NAMALWA (cell line): ENCODE results near the gene SBK1.
"Not testable (repeated sequence)": the region's sequence is repeated elsewhere in the genome, so short reads cannot be mapped to it uniquely, and the experiment has no call there.

Source experiments
- DNase-seq: peaks from one replicate; pipeline ENCODE4 v3.0.0-alpha.2; 2015; ENCODE audit warnings: low spot score

Gene SBK1

DNA sequence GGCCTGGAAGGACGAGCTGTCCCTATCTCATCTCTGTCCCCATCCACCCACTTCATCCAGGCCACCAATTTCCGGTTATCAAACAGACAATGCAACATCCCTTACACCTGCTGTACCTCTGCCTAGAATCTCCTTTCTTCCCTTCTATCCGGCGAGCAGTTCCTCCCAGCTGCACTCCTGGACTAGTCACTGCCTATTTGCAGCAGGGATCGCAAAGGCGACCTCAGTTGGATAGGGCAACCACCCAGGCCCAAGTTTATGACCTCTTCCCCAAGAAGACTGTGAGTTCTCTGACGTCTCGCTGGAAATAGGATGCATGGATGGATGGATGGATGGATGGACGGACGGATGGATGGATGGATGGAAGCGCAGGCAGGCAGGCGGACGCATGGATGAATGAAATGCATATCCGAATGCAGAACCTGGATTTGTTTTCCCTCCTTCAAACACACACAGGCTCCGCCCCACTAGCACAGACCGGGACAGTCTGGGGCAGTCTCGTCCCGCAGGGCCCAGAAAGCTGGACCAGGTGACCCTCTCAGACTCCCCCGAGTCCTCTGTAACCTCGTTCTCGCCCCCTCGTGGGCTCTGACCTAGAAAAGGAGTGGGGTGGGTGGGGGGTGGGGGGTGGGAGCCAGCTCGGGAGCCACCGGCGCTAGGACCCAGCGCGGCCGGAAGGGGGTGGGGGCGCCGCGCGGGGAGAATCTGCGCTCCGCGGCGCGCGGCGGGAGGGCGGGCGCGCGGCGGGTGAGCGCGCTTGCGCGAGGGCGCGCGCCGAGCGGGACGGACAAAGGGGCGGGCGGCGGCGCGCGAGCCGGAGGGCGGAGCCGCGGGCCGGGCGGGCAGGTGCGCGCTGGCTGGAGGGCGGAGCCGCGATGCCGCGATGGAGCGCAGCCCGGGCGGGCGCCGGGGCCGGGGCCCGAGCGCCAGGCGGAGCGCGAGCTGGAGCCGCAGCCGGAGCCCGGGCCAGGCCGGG, at the start of gene SBK1:
TSS of gene SBK1 (plus strand) at position 875 of the 976 bp plus-strand sequence. CDS start 24,867 bp downstream, outside the sequence.
- peak; percentile 78 for DNase-seq

- DNase-seq, result not testable (repeated sequence)
Measured at GRCh38 chr16:28249483-28249882, 42.8 kb upstream of the SBK1 start.

GRCh38 chr16:28250999-28251398, 41.3 kb upstream of the SBK1 start:
- DNase-seq, result no peak

DNA sequence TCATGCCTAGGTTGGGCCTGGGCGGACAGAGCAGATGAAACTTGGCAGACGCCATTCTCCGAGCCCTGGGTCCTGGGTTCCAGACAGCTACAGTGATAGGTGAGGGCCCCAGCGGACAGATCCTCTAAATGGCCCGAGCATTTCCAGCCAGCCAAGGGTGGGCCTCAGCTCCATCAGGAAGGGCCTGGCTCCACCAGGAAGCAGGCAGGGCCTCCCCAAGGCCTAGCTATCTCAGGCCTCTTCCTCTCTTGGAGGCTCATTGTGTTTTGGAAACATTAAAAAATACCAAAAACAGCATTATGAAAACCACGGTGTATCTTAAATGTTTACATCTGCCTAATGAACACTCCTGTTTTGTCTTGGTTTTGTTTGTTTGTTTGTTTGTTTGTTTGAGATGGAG, 38.2 kb upstream of the SBK1 start:
- DNase-seq, result no peak

DNA sequence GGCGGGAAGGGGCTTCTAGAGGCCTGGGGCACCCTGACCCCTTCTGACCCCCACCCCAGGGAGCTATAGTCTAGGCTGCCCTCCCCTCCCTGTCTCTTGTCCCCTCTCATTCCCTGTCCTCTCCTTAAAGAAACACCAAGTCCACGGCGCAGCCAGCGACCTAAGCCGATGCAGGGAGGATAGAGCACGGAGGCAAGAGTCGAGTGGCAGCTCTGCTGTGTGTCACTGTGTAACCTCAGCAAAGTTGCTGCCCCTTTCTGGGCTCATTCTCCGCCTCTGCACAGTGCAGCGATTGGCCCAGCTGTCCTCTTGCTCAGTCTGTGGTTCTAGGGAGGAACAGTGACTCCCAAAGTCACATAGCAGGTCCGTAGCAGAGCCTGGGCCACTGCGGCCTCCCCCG, 36.5 kb upstream of the SBK1 start:
- no peak for DNase-seq

DNA sequence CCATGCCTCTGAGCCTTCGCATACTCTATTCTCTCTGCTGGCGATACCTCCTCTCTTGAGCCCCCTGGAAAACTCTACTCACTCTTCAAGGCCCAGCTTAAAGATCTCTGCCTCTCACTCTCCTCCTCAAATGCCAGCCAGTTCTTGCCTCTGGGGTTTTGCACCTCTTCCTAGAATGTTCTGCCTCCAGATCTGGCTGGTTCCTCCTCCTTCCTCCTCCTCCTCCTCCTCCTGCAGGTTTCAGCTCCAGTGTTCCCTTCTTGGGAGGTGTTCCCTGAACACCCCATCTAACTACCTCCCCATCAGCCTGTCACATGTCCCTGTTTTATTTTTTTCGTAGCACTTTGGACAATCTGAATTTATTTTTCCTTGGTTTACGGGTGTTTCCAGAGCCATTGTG, 35.1 kb upstream of the SBK1 start:
- DNase-seq, result no peak

DNA sequence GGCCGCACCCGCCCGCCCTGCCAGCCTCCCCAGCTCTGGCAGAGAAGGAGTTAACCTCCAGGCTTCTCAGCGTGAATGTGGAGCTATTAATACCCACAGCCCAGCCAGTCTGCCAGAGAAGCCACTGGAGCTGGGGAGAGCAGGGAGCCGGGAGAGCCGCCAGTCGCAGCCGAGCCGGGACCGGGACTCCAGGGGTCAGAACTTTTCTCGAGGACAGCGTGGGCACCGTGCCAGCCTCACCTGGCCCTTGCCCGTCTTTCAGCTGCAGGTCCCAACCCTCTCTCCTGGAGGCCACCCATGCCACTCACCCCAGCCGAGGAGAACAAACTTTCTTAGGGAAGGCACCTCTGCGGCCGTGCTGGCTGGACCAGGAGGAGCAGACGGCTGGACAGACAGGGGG, 33.8 kb upstream of the SBK1 start:
- no peak for DNase-seq

GRCh38 chr16:28259091-28259780, 33.1 kb upstream of the SBK1 start:
- no peak for DNase-seq

DNA sequence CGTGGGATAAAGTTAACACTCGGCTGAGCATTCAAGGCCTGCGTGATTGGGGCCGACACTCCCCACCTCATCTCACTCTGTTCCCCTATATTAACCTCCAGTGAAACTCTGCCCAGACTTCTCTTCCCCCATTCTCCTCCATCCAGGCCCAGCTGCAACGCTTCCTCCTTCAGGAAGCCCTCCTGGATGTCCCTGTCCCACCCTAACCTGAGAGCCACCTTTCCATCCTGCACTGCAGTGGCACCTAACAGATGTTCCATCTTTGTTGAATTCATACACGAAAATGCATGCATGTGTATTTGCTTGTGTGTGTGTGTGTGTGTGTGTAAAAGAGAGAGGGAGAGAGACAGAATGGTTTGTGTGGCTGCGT, 32.6 kb upstream of the SBK1 start:
- DNase-seq, result no peak

- no peak for DNase-seq
Measured at GRCh38 chr16:28260193-28260592, 32.1 kb upstream of the SBK1 start.

DNA sequence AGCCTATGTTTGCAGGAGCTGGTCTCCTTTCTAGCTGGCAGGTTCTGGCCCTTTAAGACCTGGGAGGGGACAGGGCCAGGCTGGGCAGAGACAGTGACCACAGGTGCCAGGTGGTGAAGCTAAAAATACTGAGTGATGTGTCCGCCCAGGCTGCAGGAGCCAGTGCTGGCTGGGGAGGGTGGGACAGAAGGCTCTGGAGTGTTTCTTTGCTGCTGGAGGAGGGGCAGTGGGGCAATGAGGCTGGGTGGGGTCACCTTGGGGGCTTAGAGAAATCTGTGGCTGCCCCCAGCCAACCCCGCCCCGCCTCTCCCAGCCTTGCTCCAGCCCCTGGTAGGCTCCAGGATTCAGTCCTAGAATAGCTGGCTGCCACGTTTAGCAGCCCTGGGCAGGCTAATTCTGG, 30.4 kb upstream of the SBK1 start:
- DNase-seq, result no peak

- no peak for DNase-seq
Measured at GRCh38 chr16:28263305-28263704, 29.0 kb upstream of the SBK1 start.

- DNase-seq, result no peak
Measured at GRCh38 chr16:28264656-28265055, 27.7 kb upstream of the SBK1 start.

GRCh38 chr16:28265822-28266221, 26.5 kb upstream of the SBK1 start:
- no peak for DNase-seq

DNA sequence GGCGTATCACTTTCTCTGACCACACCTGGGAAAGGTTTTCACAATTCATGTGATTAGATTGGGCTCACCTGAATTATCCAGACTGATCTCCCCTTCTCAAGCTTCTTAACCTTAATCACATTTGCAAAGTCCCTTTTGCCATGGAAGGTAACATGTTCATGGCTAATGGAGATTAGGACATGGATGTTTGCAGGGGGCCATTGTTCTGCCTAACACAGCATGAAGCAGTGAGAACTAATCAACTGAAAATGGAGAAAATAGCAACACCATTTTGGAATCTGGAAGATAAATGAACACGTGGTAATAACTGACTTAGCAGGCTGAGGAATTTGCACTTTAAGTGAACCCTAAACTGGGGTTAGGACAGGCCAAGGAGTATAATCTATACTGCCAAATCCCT, 25.0 kb upstream of the SBK1 start:
- DNase-seq, result no peak

GRCh38 chr16:28273511-28273910, 18.8 kb upstream of the SBK1 start:
- DNase-seq, result no peak

DNA sequence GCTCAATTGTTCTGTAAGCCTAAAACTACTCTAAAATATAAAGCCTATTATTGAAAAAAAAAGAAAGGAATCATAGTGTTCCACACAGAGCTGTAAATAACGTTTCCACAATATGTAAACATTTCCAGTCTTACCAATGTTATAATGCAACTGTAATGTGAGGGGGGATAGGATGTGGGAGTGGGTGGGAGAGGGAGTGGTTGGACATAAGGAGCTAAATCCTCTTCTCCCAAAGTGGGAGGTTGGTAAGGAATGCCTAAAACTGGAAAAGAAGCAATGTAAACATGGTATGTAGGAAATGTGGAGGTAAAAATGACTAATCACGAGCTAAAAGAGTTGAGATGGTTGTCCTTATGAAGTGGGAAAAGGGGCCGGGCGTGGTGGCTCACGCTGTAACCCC, 17.6 kb upstream of the SBK1 start:
- no peak for DNase-seq

- DNase-seq, result no peak
Measured at GRCh38 chr16:28276301-28276700, 16.0 kb upstream of the SBK1 start.

GRCh38 chr16:28277537-28278388, 14.6 kb upstream of the SBK1 start:
- DNase-seq, result peak; percentile 82

DNA sequence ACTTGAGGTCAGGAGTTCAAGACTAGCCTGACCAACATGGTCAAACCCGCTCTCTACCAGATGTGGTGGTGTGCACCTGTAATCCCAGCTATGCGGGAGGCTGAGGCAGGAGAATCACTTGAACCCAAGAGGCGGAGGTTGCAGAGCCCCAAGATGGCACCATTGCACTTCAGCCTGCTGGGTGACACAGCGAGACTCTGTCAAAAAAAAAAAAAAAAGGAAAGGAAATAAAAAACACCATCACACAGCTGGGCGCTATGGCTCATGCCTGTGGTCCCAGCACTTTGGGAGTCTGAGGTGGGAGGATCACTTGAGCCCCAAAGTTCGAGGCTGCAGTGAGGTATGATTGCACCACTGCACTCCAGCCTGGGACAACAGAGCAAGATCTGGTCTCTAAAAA, 13.3 kb upstream of the SBK1 start:
- no peak for DNase-seq

DNA sequence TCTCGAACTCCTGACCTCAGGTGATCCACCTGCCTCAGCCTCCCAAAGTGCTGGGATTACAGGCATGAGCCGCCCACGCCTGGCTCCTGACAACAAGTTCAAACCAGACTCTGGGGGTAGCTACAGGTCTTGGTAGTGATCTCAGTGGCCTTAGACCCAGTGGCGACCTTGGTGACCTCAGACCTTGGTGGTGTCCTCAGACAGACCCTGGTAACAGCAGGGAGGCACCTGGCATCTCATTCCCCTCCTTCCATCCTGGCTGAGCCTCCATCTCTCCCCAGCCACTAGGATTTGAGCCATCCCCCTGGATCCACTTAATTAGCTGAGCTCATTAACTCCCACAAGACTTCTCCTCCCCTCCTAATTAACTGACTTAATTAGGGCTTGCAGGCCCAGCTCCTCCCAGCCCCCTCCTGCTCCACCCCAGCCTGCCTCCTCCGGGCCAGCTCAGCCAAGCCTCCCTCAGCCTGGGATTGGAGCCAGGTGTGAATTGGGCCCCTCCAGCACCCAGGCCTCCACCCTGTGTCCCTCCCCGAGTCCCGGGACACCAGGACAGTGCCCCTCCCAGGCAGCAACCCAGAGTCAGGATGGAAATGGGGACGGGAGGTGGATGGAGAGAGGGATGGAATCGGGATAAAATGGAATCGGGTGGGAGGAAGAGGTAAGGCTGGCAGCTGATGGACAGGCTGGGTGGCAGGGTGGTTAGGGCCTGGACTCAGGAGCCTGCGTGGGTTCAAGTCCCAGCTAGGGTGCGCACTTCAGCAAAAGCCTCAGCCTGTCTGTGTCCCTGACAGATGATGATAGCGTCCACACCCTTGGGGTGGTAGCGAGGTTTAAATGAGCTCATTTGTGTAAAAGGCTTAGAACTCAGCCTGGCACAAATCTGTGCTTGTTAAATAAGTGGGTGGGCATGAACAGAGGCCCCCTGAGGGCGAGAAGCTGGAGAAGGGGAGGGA, 11.2 kb upstream of the SBK1 start:
- DNase-seq, result peak; percentile 28
